Activated CD8-positive, alpha-beta memory T cell treated with anti-CD3 and anti-CD28 coated beads, Interleukin-2, amount 50 U/mL, for 1 hour (primary cell): ENCODE results near the gene RPGR.

Experiments
- DNase-seq: peaks from one replicate; pipeline ENCODE4 v3.0.0-alpha.2; 2020; ENCODE audit errors: extremely low read depth

RPGR gene

DNA sequence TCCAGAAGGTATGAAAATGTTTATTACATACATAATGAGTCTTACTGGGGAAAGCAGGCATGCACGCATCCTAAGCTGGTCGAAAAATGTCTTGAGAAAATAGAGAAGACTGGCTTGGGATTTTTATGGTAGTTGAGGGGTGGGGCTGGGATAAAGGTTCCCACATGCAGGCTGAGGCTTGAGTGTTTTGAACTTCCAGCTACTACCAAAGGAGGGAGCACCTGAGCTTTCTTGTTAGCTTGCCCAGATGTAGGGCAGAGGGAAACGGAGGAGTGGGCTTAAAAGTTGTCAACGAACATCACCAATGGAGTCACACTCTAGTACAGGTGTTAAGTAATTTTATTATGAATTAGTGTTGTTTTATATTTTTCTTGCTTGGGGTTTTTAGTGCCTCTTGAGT lies 67.1 kb downstream of the RPGR start:
- no peak for DNase-seq

DNA sequence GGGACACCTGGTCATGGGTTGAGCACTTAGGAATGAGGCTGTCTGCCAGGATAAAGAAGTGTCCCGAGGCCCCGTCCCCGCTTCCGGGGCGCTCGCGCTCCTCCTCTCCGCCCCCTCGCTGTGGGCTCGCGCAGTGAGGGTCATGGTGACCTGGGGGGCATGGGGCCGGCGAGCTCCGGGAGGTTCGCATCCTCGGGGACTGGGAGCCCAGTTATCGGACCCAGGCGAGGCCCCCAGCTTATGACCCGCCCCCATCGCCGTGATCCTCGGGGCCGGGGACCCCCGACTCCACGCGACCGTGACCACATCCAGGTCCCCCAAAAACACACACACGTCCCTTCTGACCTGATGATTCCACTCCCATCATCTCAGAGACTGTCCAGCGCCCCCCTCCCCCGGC lies 71.3 kb downstream of the RPGR start:
- DNase-seq: no peak

- DNase-seq: no peak
Measured at GRCh38 chrX:38249965-38250364, 77.3 kb downstream of the RPGR start.

DNA sequence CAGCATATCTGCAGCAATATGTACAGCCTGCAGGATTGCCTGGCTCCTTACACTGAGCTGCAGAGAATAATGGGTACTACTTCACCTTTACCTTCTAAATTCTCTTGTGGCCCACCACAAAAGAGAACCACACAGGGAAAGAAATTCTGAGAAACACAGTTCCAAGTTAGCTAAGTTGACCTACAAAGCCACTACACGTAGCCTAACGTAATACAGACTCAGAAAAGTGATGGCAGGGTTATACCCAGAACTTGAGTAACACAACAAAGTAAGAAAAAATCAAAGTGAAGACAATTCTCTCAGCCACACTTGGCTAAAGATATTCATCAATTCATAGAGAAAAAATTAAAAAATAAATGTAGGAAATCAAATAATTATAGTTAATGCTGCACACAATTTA lies 80.3 kb downstream of the RPGR start:
- DNase-seq: no peak

DNA sequence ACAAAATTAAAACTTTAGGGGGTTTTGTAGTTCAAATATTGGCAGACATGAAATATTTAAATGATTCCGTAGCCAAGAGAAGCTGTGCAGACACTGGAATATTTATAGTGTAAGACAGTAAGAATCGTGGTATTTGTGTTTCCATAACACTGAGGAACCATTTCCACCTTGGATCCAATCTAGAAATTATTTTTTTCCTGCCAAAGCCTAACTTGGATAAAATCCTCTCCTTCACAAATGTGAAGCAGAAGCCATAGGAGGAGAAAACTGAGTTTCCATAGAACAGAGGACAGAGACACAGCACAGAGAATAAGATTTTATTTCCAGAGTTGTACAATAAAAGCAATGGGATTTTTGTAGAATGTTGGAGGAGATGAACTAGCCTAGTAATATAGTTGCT lies 86.8 kb downstream of the RPGR start:
- DNase-seq: no peak

DNA sequence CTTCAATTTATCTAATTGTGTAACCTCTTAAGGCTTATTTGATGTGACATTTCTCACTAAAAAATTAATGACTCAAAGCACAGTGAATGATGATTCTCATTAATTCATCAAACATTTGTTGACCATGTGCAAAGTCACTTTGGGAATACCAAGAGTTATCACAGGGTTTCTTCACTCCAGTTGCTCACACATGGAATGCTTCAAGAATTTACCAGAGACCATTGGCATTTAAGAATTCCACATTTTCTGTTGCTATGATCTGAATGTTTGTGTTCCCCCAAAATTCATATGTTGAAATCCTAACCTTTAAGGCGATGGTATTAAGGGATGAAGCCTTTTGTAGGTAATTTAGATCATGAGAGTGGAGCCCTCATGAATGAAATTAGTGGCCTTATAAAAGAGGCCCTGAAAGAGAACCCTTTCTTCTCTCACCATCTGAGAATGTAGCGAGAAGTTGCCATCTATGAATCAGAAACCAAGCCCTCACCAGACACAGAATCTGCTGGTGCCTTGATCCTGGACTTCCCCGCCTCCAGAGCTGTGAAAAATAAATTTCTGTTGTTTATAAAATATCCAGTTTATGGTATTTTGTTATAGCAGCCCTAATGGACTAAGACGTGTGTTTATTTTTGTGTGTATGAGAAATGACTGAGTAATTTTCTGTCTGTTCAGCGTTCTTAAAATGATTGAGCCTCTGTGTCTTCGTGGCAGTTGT lies 90.3 kb downstream of the RPGR start:
- no peak for DNase-seq

DNA sequence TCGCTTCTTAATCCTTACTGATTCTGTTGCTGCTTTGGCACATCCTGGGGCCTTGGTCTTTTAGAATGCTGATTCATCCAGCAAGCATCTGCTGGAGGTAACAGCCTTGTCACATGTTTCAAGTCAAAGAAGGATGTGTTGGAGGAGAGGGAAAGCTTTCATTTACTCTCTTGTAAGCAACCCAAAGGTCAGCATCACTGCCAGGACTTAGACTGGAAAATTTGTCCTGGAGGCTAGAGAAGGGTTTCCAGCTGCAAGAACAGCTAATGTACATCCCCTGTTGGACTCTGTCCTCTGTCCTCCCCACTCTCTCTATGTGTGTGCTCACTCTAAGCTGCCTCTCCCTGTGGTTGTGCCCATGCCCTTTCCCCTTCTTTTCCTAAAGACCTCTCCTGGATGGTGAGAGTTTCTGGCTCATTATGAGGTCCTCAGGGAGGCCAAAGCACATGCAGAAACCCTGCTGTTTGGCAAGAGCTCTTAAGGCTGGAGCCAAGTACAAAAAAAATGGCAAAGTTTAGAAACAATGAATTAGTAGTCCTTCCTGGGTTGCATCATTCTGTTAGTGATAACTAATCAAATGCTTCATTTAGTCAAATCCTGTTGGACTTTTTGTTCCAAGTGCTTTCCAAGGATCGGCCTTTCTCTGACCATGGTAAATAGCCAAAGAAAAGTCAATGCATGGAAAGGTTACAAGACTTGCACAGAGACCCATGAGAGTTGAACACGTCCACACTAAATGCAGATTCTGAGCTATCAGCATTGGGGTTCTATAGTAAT lies 93.2 kb downstream of the RPGR start:
- no peak for DNase-seq

- no peak for DNase-seq
Measured at GRCh38 chrX:38232079-38232686, 95.1 kb downstream of the RPGR start.

DNA sequence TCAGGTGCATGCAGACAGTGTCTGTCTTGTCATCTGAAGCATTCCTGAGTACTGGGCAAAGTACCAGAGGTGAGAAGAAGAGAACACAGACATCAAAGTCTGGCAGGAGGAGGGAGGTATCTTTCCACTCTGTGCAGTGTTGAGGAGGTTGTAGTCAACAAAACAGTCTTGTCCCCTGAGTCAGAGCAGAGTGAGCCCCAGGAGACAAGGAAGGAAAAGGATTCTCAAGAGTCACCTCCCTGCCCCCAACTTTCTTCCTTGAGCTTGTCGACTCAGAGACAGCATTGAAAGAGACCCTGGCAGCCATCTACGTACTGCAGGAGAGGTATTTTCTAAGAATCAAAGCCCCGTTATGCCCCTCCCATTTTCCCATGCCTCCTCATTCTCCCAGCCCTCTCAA lies 102.2 kb downstream of the RPGR start:
- DNase-seq: no peak

- DNase-seq: no peak
Measured at GRCh38 chrX:38224160-38224559, 103.1 kb downstream of the RPGR start.

DNA sequence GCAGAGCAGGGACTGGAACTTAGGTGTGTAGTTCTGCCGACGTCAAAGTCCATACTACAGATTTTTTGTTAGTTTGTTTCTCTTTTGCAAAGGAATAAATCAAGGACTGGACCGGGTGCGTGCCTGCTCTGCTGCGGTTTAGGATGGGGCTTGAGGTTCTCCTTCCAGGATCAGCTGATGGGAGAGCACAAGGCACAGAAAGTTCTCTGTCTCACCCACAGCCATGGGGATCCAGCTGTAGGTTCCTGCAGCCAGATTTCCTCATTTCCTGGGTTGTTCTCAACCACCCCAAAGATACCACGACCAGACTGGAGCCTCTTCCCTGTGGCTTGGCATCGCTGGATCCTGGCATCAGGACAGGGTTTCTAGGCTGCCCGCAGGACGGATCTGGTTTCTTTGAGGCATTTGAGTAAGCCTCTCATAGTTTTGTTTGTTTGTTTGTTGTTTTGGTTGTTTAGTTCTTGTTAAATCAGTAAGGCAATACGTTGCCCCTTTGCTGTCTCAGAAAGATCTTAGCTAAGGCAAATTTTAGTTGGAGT lies 105.8 kb downstream of the RPGR start:
- no peak for DNase-seq

DNA sequence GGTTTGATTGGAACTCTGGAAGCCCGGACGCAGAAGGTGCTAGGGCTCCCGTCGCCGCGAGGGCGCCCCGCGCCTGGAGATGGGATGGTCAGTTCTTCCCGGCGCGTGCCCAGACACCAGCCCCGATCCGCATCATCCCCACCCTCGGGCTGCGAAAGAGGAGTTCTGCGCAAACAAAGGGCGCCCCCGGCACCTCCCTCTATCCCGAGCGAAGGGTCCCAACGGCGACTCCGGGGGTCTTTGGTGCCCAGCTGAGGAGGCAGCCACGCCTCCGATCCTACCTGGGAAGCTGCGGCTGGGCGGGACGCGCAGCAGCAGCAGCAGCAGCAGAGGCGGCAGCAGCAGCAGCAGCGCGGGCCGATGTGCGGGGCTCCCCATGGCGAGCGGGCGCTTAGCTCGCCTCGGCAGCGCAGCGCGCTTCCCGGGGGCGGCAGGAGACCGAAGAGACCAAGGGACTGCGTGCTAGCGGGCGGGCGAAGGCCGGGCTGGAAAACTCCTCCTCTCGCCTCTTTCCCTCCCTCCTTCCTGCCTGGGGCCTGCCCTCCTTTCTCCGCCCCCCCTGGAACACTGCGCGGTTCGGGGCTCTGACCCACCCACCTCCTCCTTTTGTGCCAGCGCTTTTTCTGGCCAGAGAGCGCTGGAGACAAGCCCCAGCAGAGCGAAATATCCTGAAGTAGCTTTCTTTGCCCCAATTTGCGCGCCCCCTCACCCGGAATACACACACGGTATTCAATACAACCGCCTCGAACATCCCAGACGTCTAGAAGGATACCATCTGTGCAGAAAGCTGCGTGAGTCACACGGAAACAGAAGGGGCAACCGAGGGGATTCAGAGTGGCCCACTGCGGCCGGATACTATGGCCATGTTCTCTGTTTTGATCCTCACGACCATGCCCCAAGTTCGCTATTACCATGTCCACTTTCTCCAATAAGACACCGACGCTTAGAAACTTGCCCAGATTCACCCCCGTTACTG lies 106.6 kb downstream of the RPGR start, which contains the start of gene SRPX:
Gene SRPX (minus strand): TSS at position 457 of the 976 bp plus-strand sequence. CDS start 79 bp downstream, at position 378.
- DNase-seq: no peak

- DNase-seq: no peak
Measured at GRCh38 chrX:38220024-38220414, 107.3 kb downstream of the RPGR start.
